K562 (cell line): ENCODE measurements around the gene UPK2. TPM values are rescaled to one million over a fixed set of nuclear protein-coding genes. Genes with fewer than 3 reads are reported as not detected.
A peak's percentile ranks its signal among the peaks of the same experiment; 100 is the strongest.

ENCODE experiments used
- BCOR ChIP-seq: fragments of 450-650 bp; IDR thresholded peaks from 2 replicates; pipeline ENCODE4 v1.6.1; 2016
- ELF1 ChIP-seq: fragments of 200-800 bp; sonication (Bioruptor generic); IDR thresholded peaks from 2 replicates; pipeline ENCODE4 v1.6.1; 2016; ENCODE audit warnings: missing genetic modification characterization, missing compliant biosample characterization
- GMEB1 ChIP-seq: fragments of 250-450 bp; sonication (Bioruptor Pico); IDR thresholded peaks from 2 replicates; pipeline ENCODE4 v1.4.0; 2020; ENCODE audit warnings: mild to moderate bottlenecking
- HDAC1 ChIP-seq, 2 experiments: fragments of 450-650 bp; IDR thresholded peaks; 2 replicates each; pipeline ENCODE4 v1.6.1; 2016 to 2017; ENCODE audit warnings: inconsistent platforms in 1 of 2, mild to moderate bottlenecking in 1 of 2, moderate library complexity in 1 of 2
- JUND ChIP-seq, 2 experiments: IDR thresholded peaks; 2 replicates in 1 of 2; 3 replicates in 1 of 2; pipeline ENCODE4 v1.6.1; 2011; ENCODE audit warnings: borderline replicate concordance in 2 of 2, low read depth in 2 of 2, low read length in 2 of 2, improper control_type of control experiment in 1 of 2, missing biosample characterization in 1 of 2, missing genetic modification characterization in 1 of 2, missing genetic modification reagents in 1 of 2
- MYC ChIP-seq, 2 experiments: fragments of 250-450 bp in 1 of 2; sonication (Bioruptor Pico) in 1 of 2; IDR thresholded peaks; 2 replicates each; pipeline versions ENCODE4 v1.5.1 to v1.6.1; 2012 to 2021; ENCODE audit warnings: low read depth in 2 of 2, borderline replicate concordance in 1 of 2, improper control_type of control experiment in 1 of 2, low read length in 1 of 2, mild to moderate bottlenecking in 1 of 2, moderate library complexity in 1 of 2
- NCOA6 ChIP-seq: fragments of 450-650 bp; IDR thresholded peaks from 2 replicates; pipeline ENCODE4 v1.6.1; 2017; ENCODE audit warnings: mild to moderate bottlenecking
- NR4A1 ChIP-seq, 2 experiments: fragments of 250-450 bp in 1 of 2; fragments of 450-650 bp in 1 of 2; sonication (Bioruptor Pico) in 1 of 2; IDR thresholded peaks; 2 replicates each; pipeline versions ENCODE4 v1.4.0 to v1.6.1; 2016 to 2020; ENCODE audit warnings: mild to moderate bottlenecking in 2 of 2, missing compliant biosample characterization in 1 of 2, missing genetic modification characterization in 1 of 2, moderate library complexity in 1 of 2
- POLR2B ChIP-seq: fragments of 450-650 bp; IDR thresholded peaks from 2 replicates; pipeline ENCODE4 v1.6.1; 2018; ENCODE audit warnings: low read depth; ENCODE audit not compliant: partially characterized antibody
- RAD51 ChIP-seq: fragments of 450-650 bp; IDR thresholded peaks from 2 replicates; pipeline ENCODE4 v1.7.1; 2016; ENCODE audit warnings: low read depth, mild to moderate bottlenecking, borderline replicate concordance
- SIN3A ChIP-seq, 2 experiments: fragments of 150-350 bp in 1 of 2; IDR thresholded peaks; 2 replicates each; pipeline ENCODE4 v1.6.1; 2011 to 2016; ENCODE audit warnings: borderline replicate concordance in 2 of 2, low read depth in 2 of 2, low read length in 2 of 2, mild to moderate bottlenecking in 2 of 2, moderate library complexity in 2 of 2; ENCODE audit not compliant: control insufficient read depth in 1 of 2
- TAL1 ChIP-seq: fragments of 450-650 bp; IDR thresholded peaks from 2 replicates; pipeline ENCODE4 v1.6.1; 2016; ENCODE audit warnings: mild to moderate bottlenecking
- TBL1XR1 ChIP-seq, 2 experiments: IDR thresholded peaks; 2 replicates each; pipeline ENCODE4 v1.6.1; 2012; ENCODE audit warnings: improper control_type of control experiment in 2 of 2, low read length in 2 of 2, mild to moderate bottlenecking in 1 of 2
- XRCC3 ChIP-seq: fragments of 450-650 bp; IDR thresholded peaks from 2 replicates; pipeline ENCODE4 v1.6.1; 2017; ENCODE audit warnings: mild to moderate bottlenecking, moderate library complexity
- YBX1 ChIP-seq: fragments of 450-650 bp; IDR thresholded peaks from 2 replicates; pipeline ENCODE4 v1.7.1; 2016; ENCODE audit warnings: mild to moderate bottlenecking
- ZC3H8 ChIP-seq: fragments of 450-650 bp; IDR thresholded peaks from 2 replicates; pipeline ENCODE4 v1.6.1; 2017
- ZFPM2 ChIP-seq: fragments of 250-450 bp; sonication (Bioruptor Pico); IDR thresholded peaks from 2 replicates; pipeline ENCODE4 v1.5.1; 2022; ENCODE audit warnings: mild to moderate bottlenecking
- ZNF354B ChIP-seq: fragments of 250-450 bp; sonication (Bioruptor Pico); IDR thresholded peaks from 2 replicates; pipeline ENCODE4 v1.4.0; 2020
- ZNF785 ChIP-seq: fragments of 250-450 bp; sonication (Bioruptor Pico); IDR thresholded peaks from 2 replicates; pipeline ENCODE4 v1.4.0; 2020; ENCODE audit warnings: mild to moderate bottlenecking
- polyA plus RNA-seq, 8 experiments: library from polyadenylated mRNA; depleted of rRNA in 4 of 8; stranded (reverse) in 5 of 8; unstranded in 3 of 8; fragments of >200 nt; fragmentation: Nextera tagmentation in 2 of 8; fragmentation: Illumina TruSeq in 1 of 8; extraction: Ambion mirVana in 2 of 8; extraction: Trizol in 1 of 8; gene quantifications; 2 replicates each; pipeline versions ENCODE4 v1.2.1 to v1.2.3, GENCODE V29; 2011 to 2014; ENCODE audit warnings: inconsistent platforms in 1 of 8, missing spikeins in 1 of 8
- total RNA-seq, 7 experiments: library from RNA; depleted of rRNA in 6 of 7; stranded (reverse); fragments of >200 nt in 6 of 7; fragmentation: Illumina TruSeq in 2 of 7; extraction: Trizol in 2 of 7; gene quantifications; 2 replicates each; pipeline versions ENCODE4 v1.2.1 to v1.2.3, GENCODE V29; 2011 to 2021; ENCODE audit warnings: low replicate concordance in 1 of 7
- TF ChIP-seq, protein P1 (sequence below): fragments of 250-450 bp; sonication (Bioruptor Pico); IDR thresholded peaks from 2 replicates; pipeline ENCODE4 v1.8.0; 2021; ENCODE audit warnings: moderate library complexity, mild to moderate bottlenecking, inconsistent platforms
- TF ChIP-seq, protein P2 (sequence below): fragments of 450-650 bp; IDR thresholded peaks from 2 replicates; pipeline ENCODE4 v1.6.1; 2017; ENCODE audit warnings: antibody characterized with exemption
- TF ChIP-seq, protein P3 (sequence below): conservative IDR thresholded peaks from 2 replicates; pipeline ENCODE4 v1.6.1; 2011; ENCODE audit warnings: low read depth, mild to moderate bottlenecking, low read length; ENCODE audit not compliant: control insufficient read depth

UPK2 gene
- total and polyA plus RNA-seq, 9 of the 15 experiments (the other 6 are each of a cell fraction or from before 2014, with no cell fraction given) = not detected

GRCh38 chr11:118928101-118928869 is 27.8 kb upstream of the UPK2 start (continued):
- peak; percentile 56; the same call in 1 of the 2 replicates for TF ChIP-seq MYC (IDR thresholded peaks at IDR 0.05; ENCODE audit: low read depth, low read length)
- TF ChIP-seq MYC (CRISPR knock-in tag; IDR thresholded peaks at IDR 0.05; ENCODE audit: borderline replicate concordance, low read depth) = no peak
- no peak for TF ChIP-seq ZNF785
- peak; percentile 80 for TF ChIP-seq JUND (IDR thresholded peaks at IDR 0.05; ENCODE audit: borderline replicate concordance, low read depth, low read length)
- TF ChIP-seq JUND (tag; IDR thresholded peaks at IDR 0.05; ENCODE audit: borderline replicate concordance, low read depth, low read length) = peak; percentile 71; the same call in 2 of the 3 replicates
- no peak for TF ChIP-seq POLR2B
- TF ChIP-seq SIN3A (IDR thresholded peaks at IDR 0.05; ENCODE audit: borderline replicate concordance in 2 of 2, control insufficient read depth in 1 of 2, low read depth in 2 of 2, low read length in 2 of 2) = no peak
- TF ChIP-seq RAD51 = peak; percentile 69
- TF ChIP-seq GMEB1 (CRISPR knock-in tag) = no peak
- no peak for TF ChIP-seq NCOA6
- TF ChIP-seq ZFPM2 (CRISPR knock-in tag) = no peak
- no peak for TF ChIP-seq XRCC3
- TF ChIP-seq ELF1 = peak; percentile 50; the same call in 1 of the 2 replicates
- TF ChIP-seq NR4A1 (CRISPR knock-in tag; IDR thresholded peaks at IDR 0.05) = 0 out of 2 replicates have a peak, but pooled peaks have one; percentile 11
- no peak for TF ChIP-seq NR4A1 (tag; IDR thresholded peaks at IDR 0.05)
- 0 out of 4 replicates have a peak, but pooled peaks of 1 of the 2 experiments have one; percentile 5 for TF ChIP-seq TBL1XR1 (IDR thresholded peaks at IDR 0.05; ENCODE audit: low read length in 2 of 2)
- TF ChIP-seq TAL1 = no peak
- no peak for TF ChIP-seq YBX1
- no peak for TF ChIP-seq ZNF354B
- TF ChIP-seq ZC3H8 = no peak
- peak; percentile 65; the same call in 1 of the 2 replicates for TF ChIP-seq BCOR
- TF ChIP-seq, protein P1, sequence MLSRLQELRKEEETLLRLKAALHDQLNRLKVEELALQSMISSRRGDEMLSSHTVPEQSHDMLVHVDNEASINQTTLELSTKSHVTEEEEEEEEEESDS (CRISPR knock-in tag) = no peak
- TF ChIP-seq HDAC1 (IDR thresholded peaks at IDR 0.05) = peak in 1 of 2 experiments; percentile 79; a peak in 2 of 4 replicates
- TF ChIP-seq, protein P2, sequence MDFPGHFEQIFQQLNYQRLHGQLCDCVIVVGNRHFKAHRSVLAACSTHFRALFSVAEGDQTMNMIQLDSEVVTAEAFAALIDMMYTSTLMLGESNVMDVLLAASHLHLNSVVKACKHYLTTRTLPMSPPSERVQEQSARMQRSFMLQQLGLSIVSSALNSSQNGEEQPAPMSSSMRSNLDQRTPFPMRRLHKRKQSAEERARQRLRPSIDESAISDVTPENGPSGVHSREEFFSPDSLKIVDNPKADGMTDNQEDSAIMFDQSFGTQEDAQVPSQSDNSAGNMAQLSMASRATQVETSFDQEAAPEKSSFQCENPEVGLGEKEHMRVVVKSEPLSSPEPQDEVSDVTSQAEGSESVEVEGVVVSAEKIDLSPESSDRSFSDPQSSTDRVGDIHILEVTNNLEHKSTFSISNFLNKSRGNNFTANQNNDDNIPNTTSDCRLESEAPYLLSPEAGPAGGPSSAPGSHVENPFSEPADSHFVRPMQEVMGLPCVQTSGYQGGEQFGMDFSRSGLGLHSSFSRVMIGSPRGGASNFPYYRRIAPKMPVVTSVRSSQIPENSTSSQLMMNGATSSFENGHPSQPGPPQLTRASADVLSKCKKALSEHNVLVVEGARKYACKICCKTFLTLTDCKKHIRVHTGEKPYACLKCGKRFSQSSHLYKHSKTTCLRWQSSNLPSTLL = no peak
- TF ChIP-seq, protein P3, sequence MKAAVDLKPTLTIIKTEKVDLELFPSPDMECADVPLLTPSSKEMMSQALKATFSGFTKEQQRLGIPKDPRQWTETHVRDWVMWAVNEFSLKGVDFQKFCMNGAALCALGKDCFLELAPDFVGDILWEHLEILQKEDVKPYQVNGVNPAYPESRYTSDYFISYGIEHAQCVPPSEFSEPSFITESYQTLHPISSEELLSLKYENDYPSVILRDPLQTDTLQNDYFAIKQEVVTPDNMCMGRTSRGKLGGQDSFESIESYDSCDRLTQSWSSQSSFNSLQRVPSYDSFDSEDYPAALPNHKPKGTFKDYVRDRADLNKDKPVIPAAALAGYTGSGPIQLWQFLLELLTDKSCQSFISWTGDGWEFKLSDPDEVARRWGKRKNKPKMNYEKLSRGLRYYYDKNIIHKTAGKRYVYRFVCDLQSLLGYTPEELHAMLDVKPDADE = 0 out of 2 replicates have a peak, but pooled peaks have one; percentile 47
